ENCODE data around the gene ALDOA.
"Not testable (repeated sequence)": the region's sequence is repeated elsewhere in the genome, so short reads cannot be mapped to it uniquely, and the experiment has no call there.

ALDOA gene

DNA sequence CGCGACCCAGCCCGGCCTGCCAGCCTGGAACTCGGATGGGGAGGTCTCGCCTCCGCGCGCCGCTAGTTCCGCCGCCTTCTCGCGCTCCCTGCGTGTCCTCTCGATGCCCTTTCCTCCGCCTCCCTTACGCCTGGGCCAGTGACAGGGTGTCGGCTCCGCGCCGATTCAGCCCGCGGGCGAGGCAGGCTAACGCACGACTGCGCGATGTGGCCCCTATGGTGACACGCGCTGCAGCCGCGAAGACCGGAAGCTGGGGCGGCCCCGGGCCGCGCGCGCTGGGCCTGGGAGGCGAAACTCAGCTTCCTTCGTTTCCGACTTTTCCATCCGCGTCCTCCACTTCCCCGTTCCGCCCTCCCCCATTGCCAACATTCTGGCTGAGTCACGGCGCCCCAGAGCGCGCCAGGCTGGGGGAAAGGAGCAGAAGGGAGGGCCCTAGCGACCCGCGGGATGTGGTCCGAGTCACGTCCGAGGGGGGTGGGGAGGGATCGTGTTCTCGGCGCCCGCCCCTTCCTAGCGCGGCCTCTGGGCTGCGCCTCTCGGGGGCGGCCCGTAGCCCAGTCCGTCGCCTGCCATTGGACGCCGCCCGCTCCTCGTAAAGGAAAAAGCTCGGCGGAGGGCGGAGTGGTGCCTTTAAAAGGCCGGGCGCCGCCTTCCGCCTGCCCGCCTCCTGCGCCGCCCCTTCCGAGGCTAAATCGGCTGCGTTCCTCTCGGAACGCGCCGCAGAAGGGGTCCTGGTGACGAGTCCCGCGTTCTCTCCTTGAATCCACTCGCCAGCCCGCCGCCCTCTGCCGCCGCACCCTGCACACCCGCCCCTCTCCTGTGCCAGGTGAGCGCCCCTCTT lies at the start of gene ALDOA:
TSS of gene ALDOA (plus strand) at position 659 of the 841 bp plus-strand sequence. CDS start 1,138 bp downstream, outside the sequence.
- Histone ChIP-seq H3K4me3 (replicated peaks; ENCODE audit: low read depth, low read length) (peak within 1 kb of the TSS; percentile 95), H3K36me3 (ENCODE audit: control insufficient read depth, insufficient read depth, low read length) (peaks cover 32% of the 10 kb centered on the region), H3K27me3 (replicated peaks; ENCODE audit: control insufficient read depth, insufficient read depth, low read length) (no peaks in the 10 kb centered on the region)
- peak; percentile 98 for DNase-seq (ENCODE audit: extremely low read depth, insufficient read length)
- TF ChIP-seq CTCF (IDR thresholded peaks at IDR 0.05; ENCODE audit: insufficient read depth, low read length, poor library complexity, severe bottlenecking), result no peak

DNA sequence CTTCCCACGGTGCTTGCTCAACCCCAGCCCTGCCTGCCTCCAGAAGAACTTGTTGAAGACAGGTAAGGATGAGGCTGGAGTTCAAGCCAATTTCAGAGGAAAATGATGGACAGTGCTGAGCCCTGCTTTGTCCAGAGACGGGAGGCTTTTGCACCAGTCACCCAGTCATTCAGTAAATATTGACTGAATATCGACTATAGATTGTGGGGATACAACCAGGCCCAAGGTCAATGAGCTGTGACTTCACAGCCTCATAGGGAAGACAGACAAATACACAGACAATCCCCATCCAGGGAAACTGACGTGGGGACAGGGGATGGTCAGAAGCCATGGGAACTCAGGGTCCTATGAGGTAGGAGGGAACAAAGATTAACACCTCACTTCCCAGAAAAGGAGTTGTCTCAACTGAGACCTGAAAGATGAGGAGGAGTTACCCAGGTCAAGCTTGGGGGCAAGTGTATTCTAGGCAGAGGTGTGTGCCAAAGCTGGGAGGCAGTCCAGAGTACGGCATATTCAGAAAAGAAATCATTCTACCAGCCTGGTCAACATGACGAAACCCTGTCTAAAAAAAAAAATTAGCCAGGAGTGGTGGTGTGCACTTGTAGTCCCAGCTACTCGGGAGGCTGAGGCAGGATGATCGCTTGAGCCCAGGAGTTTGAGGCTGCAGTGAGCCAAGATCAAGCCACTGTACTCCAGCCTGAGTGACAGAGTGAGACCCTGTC lies 48.8 kb upstream of the ALDOA start:
- no peak for TF ChIP-seq CTCF (IDR thresholded peaks at IDR 0.05; ENCODE audit: insufficient read depth, low read length, poor library complexity, severe bottlenecking)
- Histone ChIP-seq H3K36me3 (ENCODE audit: control insufficient read depth, insufficient read depth, low read length) (no peaks in the 10 kb centered on the region), H3K4me3 (replicated peaks; ENCODE audit: low read depth, low read length) (no peak overlapping the region), H3K27me3 (replicated peaks; ENCODE audit: control insufficient read depth, insufficient read depth, low read length) (no peaks in the 10 kb centered on the region; the same call in 1 of the 2 replicates)
- DNase-seq (ENCODE audit: extremely low read depth, insufficient read length), result no peak

- H3K4me3 ChIP-seq (replicated peaks; ENCODE audit: low read depth, low read length), result no peak overlapping the region
- TF ChIP-seq CTCF (IDR thresholded peaks at IDR 0.05; ENCODE audit: insufficient read depth, low read length, poor library complexity, severe bottlenecking), result no peak
- H3K36me3 ChIP-seq (ENCODE audit: control insufficient read depth, insufficient read depth, low read length), result no peaks in the 10 kb centered on the region
- DNase-seq (ENCODE audit: extremely low read depth, insufficient read length), result no peak
- no peaks in the 10 kb centered on the region; the same call in 1 of the 2 replicates for H3K27me3 ChIP-seq (replicated peaks; ENCODE audit: control insufficient read depth, insufficient read depth, low read length)
Observed at GRCh38 chr16:30017277-30017656, 48.3 kb upstream of the ALDOA start.

- DNase-seq (ENCODE audit: extremely low read depth, insufficient read length); H3K4me3 ChIP-seq (replicated peaks; ENCODE audit: low read depth, low read length); H3K36me3 ChIP-seq (ENCODE audit: control insufficient read depth, insufficient read depth, low read length); H3K27me3 ChIP-seq (replicated peaks; ENCODE audit: control insufficient read depth, insufficient read depth, low read length): not testable (repeated sequence)
Observed at GRCh38 chr16:30017937-30018336, 47.6 kb upstream of the ALDOA start.

- DNase-seq (ENCODE audit: extremely low read depth, insufficient read length), result no peak
- Histone ChIP-seq H3K36me3 (ENCODE audit: control insufficient read depth, insufficient read depth, low read length) (no peaks in the 10 kb centered on the region), H3K27me3 (replicated peaks; ENCODE audit: control insufficient read depth, insufficient read depth, low read length) (no peaks in the 10 kb centered on the region; the same call in 1 of the 2 replicates), H3K4me3 (replicated peaks; ENCODE audit: low read depth, low read length) (no peak overlapping the region)
- TF ChIP-seq CTCF (IDR thresholded peaks at IDR 0.05; ENCODE audit: insufficient read depth, low read length, poor library complexity, severe bottlenecking), result no peak
Observed at GRCh38 chr16:30018731-30019158, 46.8 kb upstream of the ALDOA start.

DNA sequence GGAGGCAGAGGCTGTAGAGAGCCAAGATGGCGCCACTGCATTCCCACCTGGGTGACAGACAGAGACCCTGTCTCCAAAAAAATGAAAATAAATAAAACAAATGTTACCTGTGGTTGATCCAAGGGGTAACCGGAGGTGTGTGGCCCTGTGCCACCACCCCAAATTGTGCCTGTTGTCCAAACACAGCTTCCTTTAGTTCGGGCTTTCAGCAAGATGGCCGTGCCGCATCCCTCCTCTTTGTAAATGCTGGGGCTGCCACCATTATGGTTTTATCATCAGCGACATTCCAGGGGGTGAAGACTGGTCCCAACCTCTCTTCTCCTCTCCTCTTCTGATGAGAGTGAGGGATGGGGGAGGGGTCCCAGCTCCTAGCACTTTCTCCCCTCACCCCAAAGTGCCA lies 42.7 kb upstream of the ALDOA start, which contains the start of gene C16orf92:
TSS of gene C16orf92 (plus strand) at position 312 of the 400 bp plus-strand sequence. CDS start 143 bp downstream, outside the sequence.
- DNase-seq (ENCODE audit: extremely low read depth, insufficient read length), result no peak
- H3K4me3 ChIP-seq (replicated peaks; ENCODE audit: low read depth, low read length), result no peak within 1 kb of the TSS
- no peaks in the 10 kb centered on the region; the same call in none of the 2 replicates for H3K27me3 ChIP-seq (replicated peaks; ENCODE audit: control insufficient read depth, insufficient read depth, low read length)
- no peak for TF ChIP-seq CTCF (IDR thresholded peaks at IDR 0.05; ENCODE audit: insufficient read depth, low read length, poor library complexity, severe bottlenecking)
- no peaks in the 10 kb centered on the region for H3K36me3 ChIP-seq (ENCODE audit: control insufficient read depth, insufficient read depth, low read length)
